Transverse colon (tissue), 4 donors: ENCODE measurements around the gene UBASH3B. TPM values are rescaled to one million over a fixed set of nuclear protein-coding genes. Genes with fewer than 3 reads are reported as not detected.

ENCODE experiments used
- DNase-seq: peaks from one replicate; pipeline ENCODE4 v3.0.0-alpha.2; 2019
- H3K27ac ChIP-seq, 4 donors: fragments of 200-600 bp; sonication (generic); 2 replicates each; pipeline ENCODE4 v1.5.1; 2016 to 2018; ENCODE audit warnings: inconsistent platforms in 4 of 4
- H3K27me3 ChIP-seq: fragments of 200-600 bp; sonication (generic); 2 replicates; pipeline ENCODE4 v1.5.1; 2017; ENCODE audit warnings: inconsistent platforms
- H3K36me3 ChIP-seq, 4 donors: fragments of 200-600 bp; sonication (generic); 2 replicates each; pipeline ENCODE4 v1.5.1; 2017 to 2019; ENCODE audit warnings: inconsistent platforms in 4 of 4
- H3K4me1 ChIP-seq, 4 donors: fragments of 200-600 bp; sonication (generic); 2 replicates each; pipeline ENCODE4 v1.5.1; 2017 to 2020; ENCODE audit warnings: inconsistent platforms in 4 of 4
- H3K4me3 ChIP-seq, 4 donors: fragments of 200-600 bp; sonication (generic); 1 replicate in 1 of 4; 2 replicates in 3 of 4; pipeline versions ENCODE4 v1.5.1 to v1.6.1; 2017 to 2019; ENCODE audit warnings: inconsistent platforms in 4 of 4
- H3K9me3 ChIP-seq, 2 donors: fragments of 200-600 bp; sonication (generic); 2 replicates each; pipeline ENCODE4 v1.5.1; 2017 to 2019; ENCODE audit warnings: inconsistent platforms in 2 of 2
- CTCF ChIP-seq, 5 experiments: fragments of 200-600 bp in 3 of 5; fragments of 450-650 bp in 2 of 5; sonication (generic) in 3 of 5; IDR thresholded peaks; 1 replicate in 2 of 5; 2 replicates in 3 of 5; pipeline ENCODE4 v1.5.1; 2016 to 2017; ENCODE audit warnings: antibody characterized with exemption in 5 of 5, inconsistent platforms in 3 of 5, mild to moderate bottlenecking in 2 of 5, moderate library complexity in 1 of 5
- EP300 ChIP-seq: sonication (generic); formaldehyde crosslinking; IDR thresholded peaks from one replicate; pipeline ENCODE4 v1.6.1; 2017; ENCODE audit warnings: antibody characterized with exemption, low read depth
- POLR2A ChIP-seq: fragments of 450-650 bp; IDR thresholded peaks from one replicate; pipeline ENCODE4 v1.6.1; 2016; ENCODE audit warnings: antibody characterized with exemption, mild to moderate bottlenecking, moderate library complexity
- POLR2AphosphoS5 ChIP-seq, 3 donors: sonication (generic); formaldehyde crosslinking; IDR thresholded peaks; one replicate each; pipeline ENCODE4 v1.6.1; 2016; ENCODE audit warnings: antibody characterized with exemption in 3 of 3
- WGBS, 2 donors: methylation state at CpG; one replicate each; pipeline ENCODE4 v1.1.5; 2018; ENCODE audit warnings: low coverage in 1 of 2; 5-methylcytosine and 5-hydroxymethylcytosine counted together
- in situ Hi-C, 4 donors: fragments of 200-750 bp; cut with MboI; loops; one replicate each; pipeline versions ENCODE4 v1.15.0 to v1.15.1; 2017; ENCODE audit warnings: low sequenced_read_pairs in 3 of 4, low pct_ligation_motif_present in 1 of 4, low pct_unique_long_range_greater_than_20kb in 1 of 4
- intact Hi-C: fragments of 100-400 bp; cut with DNase I; formaldehyde crosslinking; loops from one replicate; pipeline ENCODE4 v1.15.1; 2023; ENCODE audit warnings: low total_unique reads
- total RNA-seq, 4 donors: library from RNA; depleted of rRNA; stranded (reverse); fragments of >200 nt; gene quantifications; one replicate each; pipeline ENCODE4 v1.1.0, GENCODE V29; 2016

UBASH3B gene
- total RNA-seq, 4 donors from 2014 or later = 2.0 to 101 (median 17.0) TPM

- 62 to 72% methylated on average over 8 to 12 of the region's 12 CpGs for WGBS, 2 donors
- no peaks in the 10 kb centered on the region for H3K9me3 ChIP-seq
- no peaks in the 10 kb centered on the region for H3K36me3 ChIP-seq
- H3K27ac ChIP-seq = no peak overlapping the region
- intact Hi-C loops = no loop called here
- H3K4me1 ChIP-seq = no peaks in the 10 kb centered on the region
- no peak for DNase-seq
- TF ChIP-seq EP300 (no peak), POLR2A (no peak), POLR2AphosphoS5 (IDR thresholded peaks at IDR 0.05) (no peak), CTCF (IDR thresholded peaks at IDR 0.05) (no peak)
- H3K27me3 ChIP-seq = no peaks in the 10 kb centered on the region
- H3K4me3 ChIP-seq = no peak overlapping the region
- in situ Hi-C loops = loop anchor here in 3 of 4 donors (5.0 to 25.0 kb wide), 4 partner anchors 54 to 214 kb away; no protein-coding TSS in a partner anchor
These were observed 195.9 kb downstream of the UBASH3B start for GRCh38 chr11:122851366-122851966.

GRCh38 chr11:122852074-122852795, 196.7 kb downstream of the UBASH3B start:
- DNase-seq = no peak
- Histone ChIP-seq H3K36me3 (no peaks in the 10 kb centered on the region), H3K9me3 (no peaks in the 10 kb centered on the region), H3K4me3 (no peak overlapping the region), H3K27ac (no peak overlapping the region), H3K27me3 (no peaks in the 10 kb centered on the region), H3K4me1 (no peaks in the 10 kb centered on the region)
- in situ Hi-C loops = loop anchor here in 3 of 4 donors (5.0 to 25.0 kb wide), 4 partner anchors 55 to 215 kb away; no protein-coding TSS in a partner anchor
- intact Hi-C loops = no loop called here
- TF ChIP-seq POLR2AphosphoS5 (IDR thresholded peaks at IDR 0.05) = no peak
- no peak for TF ChIP-seq CTCF (IDR thresholded peaks at IDR 0.05)
- TF ChIP-seq EP300 = no peak
- no peak for TF ChIP-seq POLR2A
- 65 to 78% methylated on average over 6 to 10 of the region's 10 CpGs for WGBS, 2 donors

GRCh38 chr11:122852796-122853160, 197.3 kb downstream of the UBASH3B start:
- 78 to 92% methylated on average over 2 to 5 of the region's 5 CpGs for WGBS, 2 donors
- H3K36me3 ChIP-seq = no peaks in the 10 kb centered on the region
- TF ChIP-seq CTCF (IDR thresholded peaks at IDR 0.05) (no peak), EP300 (no peak), POLR2AphosphoS5 (IDR thresholded peaks at IDR 0.05) (no peak), POLR2A (no peak)
- no peak overlapping the region for H3K27ac ChIP-seq
- H3K27me3 ChIP-seq = no peaks in the 10 kb centered on the region
- DNase-seq = no peak
- intact Hi-C loops (no loop called here), in situ Hi-C loops (loop anchor here in 3 of 4 donors (5.0 to 25.0 kb wide), 4 partner anchors 55 to 215 kb away; no protein-coding TSS in a partner anchor)
- no peak overlapping the region for H3K4me3 ChIP-seq
- H3K4me1 ChIP-seq = no peaks in the 10 kb centered on the region
- no peaks in the 10 kb centered on the region for H3K9me3 ChIP-seq

GRCh38 chr11:122853261-122853660, 197.7 kb downstream of the UBASH3B start:
- Histone ChIP-seq H3K27ac (no peak overlapping the region), H3K4me1 (no peaks in the 10 kb centered on the region), H3K9me3 (no peaks in the 10 kb centered on the region), H3K4me3 (no peak overlapping the region), H3K27me3 (no peaks in the 10 kb centered on the region), H3K36me3 (no peaks in the 10 kb centered on the region)
- in situ Hi-C loops = loop anchor here in 3 of 4 donors (5.0 to 25.0 kb wide), 4 partner anchors 56 to 216 kb away; no protein-coding TSS in a partner anchor
- intact Hi-C loops = no loop called here
- 83 to 96% methylated on average over 1 to 11 of the region's 11 CpGs for WGBS, 2 donors
- TF ChIP-seq POLR2AphosphoS5 (IDR thresholded peaks at IDR 0.05) (no peak), POLR2A (no peak), EP300 (no peak), CTCF (IDR thresholded peaks at IDR 0.05) (no peak)
- DNase-seq = no peak
